ENCODE results near the gene SRGAP3.
A peak's percentile ranks its signal among the peaks of the same experiment; 100 is the strongest.

Gene SRGAP3

GRCh38 chr3:8982509-8982908 lies 266.9 kb downstream of the SRGAP3 start:
- DNase-seq, result no peak

GRCh38 chr3:8981700-8982099 lies 267.7 kb downstream of the SRGAP3 start:
- no peak for DNase-seq

GRCh38 chr3:8981296-8981695 lies 268.1 kb downstream of the SRGAP3 start:
- DNase-seq, result no peak

- DNase-seq, result no peak
These were observed 268.6 kb downstream of the SRGAP3 start for GRCh38 chr3:8980756-8981257.

DNA sequence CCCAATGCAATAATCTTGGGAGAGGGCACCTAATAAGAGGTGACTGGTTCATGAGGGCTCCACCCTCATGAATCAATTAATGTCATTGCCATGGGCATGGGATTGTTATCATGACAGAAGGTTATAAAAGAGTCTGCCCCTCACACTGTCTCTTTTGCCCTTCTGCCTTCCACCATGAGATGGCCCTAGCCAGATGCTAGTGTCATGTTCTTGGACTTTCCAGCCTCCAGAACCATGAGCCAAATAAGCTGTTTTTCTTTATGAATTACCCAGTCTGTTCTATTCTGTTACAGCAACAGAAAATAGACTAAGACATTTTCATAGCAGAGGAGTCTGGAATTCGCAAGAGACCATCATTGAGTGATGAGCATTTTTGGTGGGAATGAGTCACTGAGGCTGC lies 270.2 kb downstream of the SRGAP3 start:
- no peak for DNase-seq

DNA sequence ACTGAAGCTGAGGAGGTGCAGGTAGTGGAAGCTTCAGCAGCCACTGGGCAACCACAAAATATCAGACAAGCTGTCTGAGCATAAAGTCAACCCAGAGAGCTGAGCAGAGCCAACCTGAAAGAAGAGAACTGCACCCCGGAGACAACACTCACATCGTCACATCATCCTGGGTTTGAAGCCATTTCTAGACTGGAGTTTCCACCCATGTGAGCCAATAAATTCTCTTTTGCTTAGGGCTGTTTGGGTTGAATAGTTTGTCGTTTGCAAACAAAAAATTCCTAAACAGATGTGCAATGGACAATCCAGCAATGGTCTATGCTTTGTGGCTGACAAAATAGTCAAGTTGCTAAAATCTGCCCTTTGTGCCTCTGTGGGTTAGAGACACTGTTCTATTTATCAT lies 270.9 kb downstream of the SRGAP3 start:
- DNase-seq, result no peak

- no peak for DNase-seq
These were observed 272.8 kb downstream of the SRGAP3 start for GRCh38 chr3:8976540-8977182.

GRCh38 chr3:8975081-8976020 lies 274.1 kb downstream of the SRGAP3 start:
- no peak for DNase-seq

GRCh38 chr3:8974458-8974857 lies 275.0 kb downstream of the SRGAP3 start:
- DNase-seq, result no peak

DNA sequence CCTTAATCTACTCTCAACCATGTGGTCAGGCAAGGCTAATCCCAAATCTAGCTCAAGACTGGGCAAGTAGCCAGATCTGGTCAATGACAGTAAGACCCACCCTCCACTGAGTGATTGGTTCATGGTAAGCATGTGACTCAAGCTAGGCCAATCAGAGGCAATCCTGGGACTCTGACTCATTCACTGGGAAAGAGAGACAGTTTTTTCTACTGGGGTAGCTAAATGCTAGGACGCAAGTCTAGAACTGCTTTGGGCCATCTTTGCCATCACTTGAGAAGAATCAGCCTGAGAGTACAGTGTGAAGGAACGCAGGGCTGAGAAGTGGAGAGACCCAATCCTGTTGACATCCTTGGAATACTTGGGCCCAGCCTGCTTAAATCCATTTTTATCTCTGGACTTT lies 276.8 kb downstream of the SRGAP3 start:
- no peak for DNase-seq

GRCh38 chr3:8970971-8971589 lies 278.4 kb downstream of the SRGAP3 start:
- peak; percentile 59 for DNase-seq

- DNase-seq, result no peak
These were observed 280.2 kb downstream of the SRGAP3 start for GRCh38 chr3:8969241-8969640.

DNA sequence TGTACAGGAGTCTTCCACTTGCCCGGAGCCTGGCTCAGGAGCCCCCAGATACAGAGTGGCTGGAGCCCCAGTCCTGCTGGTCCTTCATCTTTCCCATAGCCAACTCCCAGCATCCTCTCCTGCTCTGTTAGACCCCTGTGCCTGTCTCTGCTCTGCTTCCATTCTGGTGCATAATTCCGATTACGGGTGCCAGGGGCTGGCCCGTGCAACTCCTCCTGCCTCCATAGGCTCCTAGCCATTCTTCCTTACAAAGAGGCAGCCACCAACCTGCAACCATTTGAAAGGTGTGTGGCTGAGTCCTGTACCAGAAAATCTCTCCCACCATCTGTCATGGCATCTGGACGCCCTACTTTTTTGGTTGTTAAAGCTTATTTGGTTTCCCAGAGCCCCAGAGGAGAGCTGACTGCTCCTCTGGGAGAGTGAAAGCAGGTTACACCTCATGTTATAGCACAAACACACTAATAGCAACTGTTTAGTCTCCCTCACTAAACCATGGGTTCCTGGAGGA lies 281.0 kb downstream of the SRGAP3 start:
- DNase-seq, result no peak

DNA sequence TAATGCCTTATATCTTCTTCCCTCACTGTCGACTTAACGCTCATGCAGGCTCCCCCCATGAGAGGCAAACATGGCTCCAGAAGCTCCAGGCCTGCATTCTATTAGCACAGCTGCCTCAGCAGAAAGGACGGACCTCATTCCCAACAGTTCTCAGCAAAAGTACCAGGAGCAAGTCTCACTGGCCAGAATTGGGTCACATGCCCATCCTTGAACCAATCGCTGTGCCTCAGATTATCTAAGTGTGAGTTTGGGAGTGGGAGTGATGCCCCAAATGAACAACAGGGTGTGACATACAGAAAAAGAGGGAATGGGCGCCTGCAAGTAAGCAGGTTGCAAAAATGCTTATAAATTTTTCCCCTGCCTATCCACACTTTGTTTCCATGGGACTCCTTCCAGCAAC lies 281.9 kb downstream of the SRGAP3 start:
- DNase-seq, result no peak

DNA sequence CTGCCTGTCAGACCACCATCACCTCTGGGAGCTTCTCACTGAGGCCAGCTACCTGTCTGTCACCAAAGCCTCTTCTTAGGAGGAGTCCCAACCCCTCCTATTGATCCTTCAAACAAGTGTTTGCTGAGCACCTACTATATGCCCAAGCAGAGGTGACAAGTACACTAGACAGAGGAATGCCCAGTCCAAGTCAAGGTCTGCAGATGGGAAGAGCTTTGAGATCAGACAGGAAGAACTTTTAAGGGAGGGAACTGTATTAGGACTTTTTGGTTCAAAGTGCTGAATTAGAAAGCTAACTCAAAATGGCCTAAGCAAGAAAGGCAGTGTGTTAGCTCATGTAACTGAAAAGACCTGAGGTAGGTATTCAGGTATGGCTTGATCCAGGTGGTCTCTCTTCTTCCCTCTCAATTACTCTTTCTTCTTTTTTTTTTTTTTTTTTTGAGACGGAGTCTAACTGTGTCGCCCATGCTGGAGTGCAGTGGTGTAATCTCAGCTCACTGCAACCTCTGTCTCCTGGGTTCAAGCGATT lies 282.6 kb downstream of the SRGAP3 start:
- DNase-seq, result no peak

GRCh38 chr3:8966150-8966819 lies 283.2 kb downstream of the SRGAP3 start:
- DNase-seq, result no peak

GRCh38 chr3:8964436-8965370 lies 284.7 kb downstream of the SRGAP3 start:
- no peak for DNase-seq

DNA sequence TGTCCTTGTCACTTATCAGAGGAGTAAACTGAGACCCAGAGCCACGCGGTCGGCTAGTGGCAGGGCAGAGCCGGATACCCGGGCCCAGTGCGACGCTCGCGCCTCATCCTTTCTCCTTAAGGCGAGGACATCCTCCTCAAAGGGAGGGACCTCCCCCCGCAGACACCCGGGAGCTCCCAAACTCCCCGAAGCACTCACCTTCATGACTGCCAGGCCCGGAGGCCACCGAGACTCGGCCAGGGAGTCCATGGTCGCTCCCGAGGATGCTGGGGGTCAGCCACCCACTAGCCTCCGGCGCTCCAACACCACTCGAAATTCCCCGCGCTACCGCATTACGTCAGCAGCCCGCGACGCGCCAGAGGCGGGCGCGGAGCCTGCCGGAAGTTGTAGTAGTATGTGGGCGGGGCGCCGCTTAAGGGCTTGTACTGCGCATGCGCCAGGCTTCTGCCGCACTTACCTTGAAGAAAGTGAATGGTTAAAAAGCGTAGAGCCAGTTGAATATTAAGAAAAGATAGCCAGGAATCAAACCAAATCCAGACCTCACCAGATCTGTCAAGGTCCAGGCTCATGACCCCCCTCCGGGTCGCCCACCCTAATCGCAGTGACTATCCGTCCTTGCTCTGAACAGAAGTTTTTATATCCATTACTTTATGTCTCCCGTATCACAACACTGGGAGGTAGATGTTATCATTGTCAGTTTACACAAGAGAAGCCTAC lies 286.2 kb downstream of the SRGAP3 start, which contains the start of gene RAD18:
TSS of gene RAD18 (minus strand) at position 336 of the 717 bp plus-strand sequence. CDS start at position 249, 87 bp downstream.
- peak; percentile 92 for DNase-seq

DNA sequence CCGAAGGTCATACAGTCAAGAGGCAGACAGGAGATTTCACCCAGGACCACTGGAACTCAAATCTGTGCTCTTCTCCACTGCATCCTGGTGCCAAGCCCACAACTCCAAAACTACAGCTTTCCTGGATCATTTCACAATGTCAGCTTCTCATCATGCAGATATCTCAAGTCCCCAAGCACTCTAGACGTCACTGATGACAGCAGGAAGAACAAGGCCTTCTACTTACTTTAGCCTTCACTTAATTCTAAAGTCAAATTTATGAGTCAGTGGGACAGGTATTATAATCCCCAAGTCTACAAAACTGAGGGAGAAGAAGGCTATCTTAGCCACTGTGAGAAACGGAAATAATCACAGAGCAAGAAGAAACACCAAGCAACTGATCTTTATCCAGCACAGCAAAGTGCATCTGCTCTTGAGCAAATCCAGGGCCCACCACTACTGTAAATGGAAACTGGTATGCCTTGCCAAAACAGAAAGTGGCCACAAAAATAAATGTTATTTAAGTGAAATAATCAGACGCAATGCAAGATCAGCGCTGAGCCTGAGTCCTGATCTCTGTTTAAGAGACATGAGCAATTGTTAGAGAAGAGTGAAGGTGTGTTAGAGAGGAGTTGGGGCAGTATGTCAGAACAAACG lies 287.1 kb downstream of the SRGAP3 start:
- no peak for DNase-seq

GRCh38 chr3:8959668-8960067 lies 289.8 kb downstream of the SRGAP3 start:
- DNase-seq, result no peak

All from effector CD8-positive, alpha-beta T cell (primary cell).